GF-D8 (cell line): ENCODE data around the gene RIMS4.
A peak's percentile ranks its signal among the peaks of the same experiment; 100 is the strongest.

Source experiments
- DNase-seq: peaks from one replicate; lab custom pipeline; 2025; lab: John Stamatoyannopoulos, UW

Gene RIMS4

DNA sequence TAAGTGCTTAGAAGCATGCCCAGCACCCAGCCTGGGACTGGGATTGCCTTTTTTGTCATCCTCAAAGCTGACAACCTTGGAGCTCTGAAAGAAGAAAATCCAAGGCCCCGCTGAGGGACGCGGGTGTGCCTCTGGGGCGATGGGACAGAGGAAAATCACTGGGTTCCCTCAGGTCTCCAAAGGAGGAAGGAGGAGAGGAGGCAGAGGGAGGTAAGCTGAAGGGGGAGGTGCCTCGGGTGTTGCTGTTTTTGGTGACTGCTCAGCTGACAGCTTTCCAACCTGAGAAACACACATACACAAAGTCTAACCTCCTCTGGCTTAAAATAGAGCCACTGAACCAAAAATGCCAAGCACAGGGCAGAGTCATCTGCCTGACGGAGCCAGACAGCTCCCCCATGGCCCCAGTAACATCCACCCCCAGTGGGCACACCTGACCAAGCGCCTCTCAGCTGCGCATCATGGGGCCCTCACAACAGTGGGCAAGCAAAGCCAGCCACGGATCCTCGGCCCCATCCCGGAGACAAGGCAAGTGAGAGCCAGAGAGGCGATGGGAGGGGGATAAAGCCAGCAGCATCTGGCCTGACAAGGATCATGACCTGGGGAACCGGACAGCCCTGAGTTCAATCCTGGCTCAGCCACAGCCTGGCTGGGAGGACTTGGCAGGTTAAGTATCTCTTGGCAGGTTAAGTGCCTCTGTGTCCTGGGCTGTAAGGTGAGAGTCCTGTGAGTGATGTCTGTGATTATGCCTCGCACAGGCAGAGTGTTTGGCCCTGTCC lies 67.9 kb downstream of the RIMS4 start:
- no peak for DNase-seq

DNA sequence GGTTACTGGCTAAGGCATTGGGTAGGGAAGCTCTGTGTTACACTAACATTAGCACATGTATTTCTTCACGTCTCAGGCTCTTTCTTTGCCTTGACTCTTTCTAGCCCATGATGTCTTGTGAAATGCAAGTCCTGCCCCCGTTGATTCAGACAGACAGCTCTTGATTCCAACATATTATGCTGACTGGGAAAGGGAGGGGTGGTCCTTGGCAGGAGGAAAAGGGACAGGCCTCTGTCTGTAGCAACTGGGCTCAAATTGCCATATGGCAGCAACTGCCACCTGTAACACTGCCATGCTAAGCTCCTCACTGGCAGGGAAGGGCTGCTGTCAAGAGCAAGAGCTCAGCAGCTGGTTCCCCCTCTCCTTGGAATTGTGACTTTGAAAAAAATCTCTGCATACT lies 70.4 kb downstream of the RIMS4 start:
- DNase-seq: no peak

GRCh38 chr20:44738813-44739477 lies 71.4 kb downstream of the RIMS4 start:
- DNase-seq: peak; percentile 8

- DNase-seq: no peak
These were observed 73.2 kb downstream of the RIMS4 start for GRCh38 chr20:44737116-44737515.

GRCh38 chr20:44736170-44737021 lies 74.0 kb downstream of the RIMS4 start:
- DNase-seq: peak; percentile 74

- no peak for DNase-seq
These were observed 74.6 kb downstream of the RIMS4 start for GRCh38 chr20:44735816-44736169.

DNA sequence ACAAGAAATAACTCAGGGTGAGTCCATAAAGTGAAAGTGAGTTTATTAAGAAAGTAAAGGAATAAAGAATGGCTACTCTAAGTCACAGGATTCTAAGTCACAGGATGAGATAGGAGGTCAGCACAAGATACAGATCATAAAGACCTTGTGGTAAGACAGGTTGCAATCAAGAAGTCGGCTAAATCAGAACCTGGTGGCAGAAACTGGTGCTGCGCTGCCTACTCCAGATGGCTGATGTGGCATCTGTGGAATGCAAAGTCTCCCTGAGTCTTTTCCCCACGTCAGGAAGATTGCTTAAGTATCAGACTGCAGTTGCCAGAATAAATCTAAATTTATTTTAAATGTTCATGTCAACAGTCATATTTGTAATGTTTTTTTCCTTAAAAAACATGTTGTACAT lies 75.4 kb downstream of the RIMS4 start:
- DNase-seq: no peak

DNA sequence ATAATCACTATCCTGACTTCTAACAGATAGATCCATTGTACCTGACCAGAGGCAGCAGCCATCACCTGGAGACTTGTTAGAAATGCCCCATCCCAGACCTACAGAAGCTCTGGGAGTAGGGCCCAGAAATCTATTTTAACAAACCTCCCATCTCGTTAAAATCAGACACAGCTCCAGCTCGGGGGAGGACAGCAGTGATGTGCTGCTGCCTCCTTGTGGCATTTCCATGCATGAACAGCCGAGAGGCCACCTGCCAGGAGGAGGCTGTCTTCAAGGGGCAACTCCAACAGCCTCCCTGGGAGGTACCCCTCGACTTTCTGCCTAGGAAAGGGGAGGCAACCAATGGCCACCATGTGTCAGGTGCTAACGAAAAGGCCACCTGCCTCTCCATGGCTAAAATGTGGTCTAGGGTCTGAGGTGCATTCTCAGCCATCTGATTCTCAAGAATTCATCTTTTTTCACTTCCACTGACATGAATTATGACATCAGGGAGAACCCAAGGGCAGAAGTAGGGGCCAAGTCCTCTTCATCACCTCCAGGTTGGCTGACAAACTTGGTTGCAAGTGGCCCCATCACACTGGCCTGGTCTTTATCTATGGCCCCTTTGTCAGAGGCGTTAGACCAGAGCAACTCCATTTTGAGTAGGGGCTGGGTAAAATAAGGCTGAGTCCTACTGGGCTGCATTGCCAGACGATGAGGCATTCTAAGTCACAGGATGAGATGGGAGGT lies 76.8 kb downstream of the RIMS4 start:
- DNase-seq: no peak

GRCh38 chr20:44732327-44732726 lies 78.0 kb downstream of the RIMS4 start:
- no peak for DNase-seq

DNA sequence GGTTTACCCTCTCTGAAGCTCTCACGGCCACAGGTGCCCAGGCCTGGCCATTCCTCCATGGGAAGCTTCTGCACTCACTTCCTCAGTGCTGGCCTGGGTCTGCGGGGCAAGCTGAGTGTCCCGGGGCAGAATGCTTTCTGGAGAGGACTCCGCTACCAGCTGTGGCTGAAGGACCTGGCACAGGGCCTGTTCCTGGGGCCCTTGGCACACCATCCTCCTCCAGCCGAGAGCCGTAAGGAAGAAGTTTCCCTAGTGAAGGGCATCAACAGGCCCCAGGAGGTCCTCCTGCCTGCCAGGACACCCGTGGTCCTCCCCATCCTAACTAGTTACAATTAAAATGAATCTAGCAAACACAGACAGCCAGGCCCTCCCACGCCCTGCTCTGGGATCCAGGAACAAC lies 78.7 kb downstream of the RIMS4 start:
- DNase-seq: no peak

DNA sequence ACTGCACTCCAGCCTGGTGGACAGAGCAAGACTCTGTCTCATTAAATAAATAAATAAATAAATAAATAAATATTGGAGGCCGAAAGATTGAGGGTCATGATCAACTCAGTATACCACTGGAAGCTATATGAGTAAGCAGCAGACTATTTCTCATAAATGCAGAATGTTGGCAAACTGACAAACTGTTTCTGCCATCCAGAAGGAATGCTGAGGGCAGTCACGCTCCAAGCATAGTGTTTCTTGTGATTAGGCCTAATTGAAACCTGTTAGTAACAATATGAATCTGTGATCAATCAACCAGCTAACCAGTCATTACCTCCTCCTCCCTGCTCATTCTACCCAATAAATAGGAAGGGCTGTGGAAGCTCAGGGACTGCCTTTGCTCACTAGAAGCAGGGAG lies 79.9 kb downstream of the RIMS4 start:
- DNase-seq: no peak

- peak; percentile 6 for DNase-seq
These were observed 81.4 kb downstream of the RIMS4 start for GRCh38 chr20:44728801-44729443.

DNA sequence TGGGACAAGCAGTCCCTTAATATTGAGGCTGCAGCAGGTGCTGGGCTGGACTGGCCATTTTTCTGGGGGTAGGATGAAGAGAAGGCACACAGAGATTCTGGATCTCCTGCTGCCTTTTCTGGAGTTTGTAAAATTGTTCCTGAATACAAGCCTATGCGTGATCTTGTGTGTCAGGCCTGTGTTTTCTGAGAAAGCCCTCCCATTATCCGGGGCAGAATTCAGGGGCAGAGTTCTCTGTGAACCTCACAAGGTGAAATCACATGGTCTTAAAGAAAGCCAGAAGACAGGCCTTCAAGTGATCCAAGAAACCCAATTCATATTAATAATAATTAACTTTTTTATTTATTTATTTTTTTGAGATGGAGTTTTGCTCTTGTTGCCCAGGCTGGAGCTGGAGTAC lies 82.7 kb downstream of the RIMS4 start:
- DNase-seq: no peak

- DNase-seq: no peak
These were observed 83.3 kb downstream of the RIMS4 start for GRCh38 chr20:44727039-44727438.

- DNase-seq: no peak
These were observed 84.5 kb downstream of the RIMS4 start for GRCh38 chr20:44725837-44726236.

DNA sequence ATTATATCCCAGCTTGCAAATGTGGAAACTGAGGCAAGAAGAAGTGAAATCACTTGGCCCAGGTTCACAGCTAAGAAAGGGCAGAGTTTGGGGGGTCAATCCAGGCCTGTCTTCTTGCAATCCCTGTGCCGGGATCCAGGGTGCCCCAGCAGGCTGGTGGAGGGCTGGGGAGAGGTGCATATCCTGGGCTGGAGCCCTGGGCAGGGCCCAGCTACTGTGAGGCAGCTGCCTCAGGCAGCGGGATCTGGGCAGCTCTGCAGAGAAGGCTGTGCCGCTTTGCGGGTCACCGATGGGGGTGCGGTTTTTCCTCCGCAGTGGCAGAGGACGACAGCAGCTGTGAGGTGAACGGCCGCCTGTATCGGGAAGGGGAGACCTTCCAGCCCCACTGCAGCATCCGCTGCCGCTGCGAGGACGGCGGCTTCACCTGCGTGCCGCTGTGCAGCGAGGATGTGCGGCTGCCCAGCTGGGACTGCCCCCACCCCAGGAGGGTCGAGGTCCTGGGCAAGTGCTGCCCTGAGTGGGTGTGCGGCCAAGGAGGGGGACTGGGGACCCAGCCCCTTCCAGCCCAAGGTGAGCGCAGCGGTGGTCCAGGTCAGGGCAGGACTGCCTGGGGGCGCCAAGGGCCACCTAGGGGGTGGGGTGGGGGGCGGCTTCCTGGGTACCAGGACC lies 85.8 kb downstream of the RIMS4 start:
- DNase-seq: no peak

DNA sequence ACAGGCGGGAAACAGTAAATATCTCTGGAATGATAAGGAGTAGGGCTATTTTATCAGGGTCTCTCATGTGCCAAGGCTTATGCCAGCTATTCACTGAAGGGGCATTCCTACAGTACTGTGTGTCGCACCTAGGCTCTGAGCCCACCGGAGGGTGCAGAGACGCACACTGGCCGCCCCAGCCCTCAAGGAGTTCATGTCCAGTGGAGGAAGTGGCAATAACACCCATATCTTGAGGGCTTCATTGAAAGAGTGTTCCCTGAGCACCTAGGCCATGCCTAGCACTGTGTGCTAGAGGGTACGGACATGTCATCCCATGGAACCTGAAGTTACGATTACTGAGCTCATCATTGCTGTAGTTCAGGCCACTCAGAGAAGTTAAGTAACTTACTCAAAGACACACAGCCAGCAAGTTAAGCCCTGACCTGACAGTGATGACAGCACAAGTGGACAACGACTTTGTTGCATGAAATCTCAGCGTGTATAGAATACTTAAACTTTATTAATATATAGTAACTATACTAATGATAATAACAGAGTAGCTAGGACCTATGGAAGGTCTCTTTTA lies 86.5 kb downstream of the RIMS4 start:
- DNase-seq: no peak

DNA sequence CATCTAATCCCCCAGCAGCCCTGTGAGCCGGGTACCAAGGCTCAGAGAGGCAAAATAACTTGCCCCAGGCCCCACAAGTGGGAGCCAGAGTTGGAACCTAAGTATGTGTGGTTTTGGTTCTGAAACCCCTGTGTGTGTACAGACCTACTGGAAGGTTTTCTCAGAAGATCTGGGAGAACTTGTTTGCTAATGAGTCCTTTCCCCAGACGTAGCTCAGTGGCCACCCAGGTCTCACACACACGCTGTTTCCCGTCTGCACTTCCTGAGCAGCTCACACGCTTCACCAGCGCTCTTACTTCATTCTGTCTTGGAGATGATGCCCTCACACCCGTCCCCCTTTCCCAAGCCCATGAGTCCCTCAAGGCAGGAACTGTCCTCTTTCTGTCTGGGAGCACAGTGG lies 87.0 kb downstream of the RIMS4 start:
- no peak for DNase-seq

DNA sequence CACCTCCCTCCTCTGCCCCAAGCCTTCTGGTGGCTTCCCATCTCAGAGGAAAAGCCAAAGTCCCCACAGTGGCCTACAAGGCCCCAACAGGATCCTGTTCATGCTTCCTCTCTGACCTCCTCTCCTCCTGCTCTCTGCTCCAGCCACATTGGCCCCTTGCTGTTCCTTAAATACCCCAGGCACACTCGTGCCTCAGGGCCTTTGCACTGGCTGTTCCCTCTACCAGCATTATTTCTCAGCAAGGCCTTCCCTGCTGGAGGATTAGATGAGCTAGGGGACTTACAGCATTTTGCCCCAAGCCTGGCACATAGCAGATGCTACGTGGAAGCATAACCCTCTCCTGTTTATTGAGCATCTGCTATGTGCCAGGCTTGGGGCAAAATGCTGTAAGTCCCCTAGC lies 87.4 kb downstream of the RIMS4 start:
- no peak for DNase-seq

GRCh38 chr20:44721785-44722054 lies 88.6 kb downstream of the RIMS4 start:
- no peak for DNase-seq
